Trophoblast cell (in vitro differentiated cells and primary cell): Measurements from ENCODE around the gene KIF16B.

Source experiments
- DNase-seq, 2 donors: peaks; one replicate each; pipeline ENCODE4 v3.0.0-alpha.2; 2016
- H2AFZ ChIP-seq: 2 replicates; pipeline ENCODE4 v1.6.1; 2013; ENCODE audit warnings: low read length, moderate library complexity, mild to moderate bottlenecking; ENCODE audit not compliant: insufficient read depth, poor library complexity
- H2AK5ac ChIP-seq: 2 replicates; pipeline ENCODE4 v1.6.1; 2013; ENCODE audit warnings: mild to moderate bottlenecking, low read length
- H2BK120ac ChIP-seq: 2 replicates; pipeline ENCODE4 v1.6.1; 2013; ENCODE audit warnings: low read length, mild to moderate bottlenecking, moderate library complexity; ENCODE audit not compliant: insufficient read depth, poor library complexity
- H2BK12ac ChIP-seq: 2 replicates; pipeline ENCODE4 v1.6.1; 2013; ENCODE audit warnings: mild to moderate bottlenecking, low read length, moderate library complexity
- H2BK5ac ChIP-seq: 2 replicates; pipeline ENCODE4 v1.6.1; 2013; ENCODE audit warnings: low read length, low read depth, moderate library complexity, mild to moderate bottlenecking; ENCODE audit not compliant: poor library complexity
- H3K14ac ChIP-seq: 2 replicates; pipeline ENCODE4 v1.6.1; 2013; ENCODE audit warnings: mild to moderate bottlenecking, low read length
- H3K18ac ChIP-seq: 2 replicates; pipeline ENCODE4 v1.6.1; 2013; ENCODE audit warnings: mild to moderate bottlenecking, low read length
- H3K23ac ChIP-seq: 2 replicates; pipeline ENCODE4 v1.6.1; 2013; ENCODE audit warnings: low read length
- H3K27ac ChIP-seq: 2 replicates; pipeline ENCODE4 v1.5.1; 2013; ENCODE audit warnings: low read depth, mild to moderate bottlenecking, inconsistent platforms, low read length, moderate library complexity
- H3K27me3 ChIP-seq: 2 replicates; pipeline ENCODE4 v1.6.1; 2013; ENCODE audit warnings: inconsistent platforms, mild to moderate bottlenecking, low read length, moderate library complexity; ENCODE audit not compliant: insufficient read depth
- H3K36me3 ChIP-seq, 2 experiments: 1 replicate in 1 of 2; 2 replicates in 1 of 2; pipeline ENCODE4 v1.6.1; 2013; ENCODE audit warnings: low read length in 2 of 2, mild to moderate bottlenecking in 2 of 2, moderate library complexity in 1 of 2; ENCODE audit not compliant: insufficient read depth in 2 of 2, control insufficient read depth in 1 of 2
- H3K4ac ChIP-seq: 2 replicates; pipeline ENCODE4 v1.6.1; 2013; ENCODE audit warnings: low read depth, mild to moderate bottlenecking, low read length, moderate library complexity
- H3K4me1 ChIP-seq, 2 experiments: 1 replicate in 1 of 2; 2 replicates in 1 of 2; pipeline ENCODE4 v1.6.1; 2013; ENCODE audit warnings: low read length in 2 of 2, mild to moderate bottlenecking in 2 of 2, moderate library complexity in 1 of 2; ENCODE audit not compliant: insufficient read depth in 2 of 2, control insufficient read depth in 1 of 2
- H3K4me2 ChIP-seq: 2 replicates; pipeline ENCODE4 v1.6.1; 2013; ENCODE audit warnings: inconsistent platforms, mild to moderate bottlenecking, low read length, moderate library complexity
- H3K4me3 ChIP-seq: 2 replicates; pipeline ENCODE4 v1.5.1; 2013; ENCODE audit warnings: mild to moderate bottlenecking, low read depth, low read length, inconsistent platforms
- H3K79me1 ChIP-seq: one replicate; pipeline ENCODE4 v1.6.1; 2013; ENCODE audit warnings: low read length
- H3K79me2 ChIP-seq: 2 replicates; pipeline ENCODE4 v1.6.1; 2013; ENCODE audit warnings: low read length, mild to moderate bottlenecking; ENCODE audit not compliant: control insufficient read depth, insufficient read depth, poor library complexity
- H3K9ac ChIP-seq: 2 replicates; pipeline ENCODE4 v1.6.1; 2013; ENCODE audit warnings: mild to moderate bottlenecking, low read length
- H3K9me3 ChIP-seq: 2 replicates; pipeline ENCODE4 v1.6.1; 2013; ENCODE audit warnings: low read depth, mild to moderate bottlenecking, control low read depth, inconsistent platforms, low read length; ENCODE audit not compliant: insufficient read depth
- H4K12ac ChIP-seq: 2 replicates; pipeline ENCODE4 v1.6.1; 2013; ENCODE audit warnings: low read depth, mild to moderate bottlenecking, low read length, moderate library complexity
- H4K8ac ChIP-seq: 2 replicates; pipeline ENCODE4 v1.6.1; 2013; ENCODE audit warnings: low read depth, mild to moderate bottlenecking, low read length, moderate library complexity
- H4K91ac ChIP-seq: one replicate; pipeline ENCODE4 v1.6.1; 2013; ENCODE audit warnings: low read depth, mild to moderate bottlenecking, low read length, moderate library complexity
- WGBS: extraction: QIAGEN DNeasy Blood & Tissue Kit; methylation state at CpG from one replicate; pipeline ENCODE4 v1.1.7; 2013; ENCODE audit warnings: missing lambda C conversion rate; ENCODE audit not compliant: insufficient read length, insufficient coverage; ENCODE audit errors: extremely low coverage; 5-methylcytosine and 5-hydroxymethylcytosine counted together

Gene KIF16B

DNA sequence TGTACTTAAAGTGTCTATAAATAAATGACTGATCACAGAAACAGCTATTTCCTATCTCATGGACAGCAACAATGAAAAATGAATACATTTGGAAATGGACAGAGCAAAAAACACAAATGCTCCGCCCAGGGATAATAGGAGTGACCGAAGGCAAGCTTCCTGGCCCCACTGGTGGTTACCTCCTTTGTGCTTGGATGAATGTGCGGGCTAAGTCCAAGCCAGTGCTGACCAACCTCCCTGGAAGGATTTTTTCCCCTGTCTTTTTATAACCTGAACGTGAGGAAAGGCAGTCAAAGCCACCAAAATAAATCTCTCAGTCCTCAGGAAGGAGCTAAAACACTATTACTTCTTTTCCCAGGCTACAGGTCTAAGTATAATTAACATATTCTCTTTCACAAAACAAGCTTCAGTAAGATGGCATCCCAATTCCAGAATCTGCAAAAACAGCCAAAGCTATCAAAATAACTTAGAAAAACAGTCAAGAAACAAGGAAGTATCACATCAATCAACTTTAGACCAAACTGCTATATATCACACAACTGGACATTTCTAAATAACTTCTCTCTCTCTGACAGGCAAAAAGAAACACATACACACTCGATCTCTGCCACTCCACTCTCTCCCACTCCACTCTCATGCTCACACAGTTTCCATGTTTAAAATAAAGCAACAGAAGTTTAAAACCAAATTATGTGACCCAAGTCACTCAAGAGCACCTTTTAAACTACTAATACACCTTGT is 10.0 kb downstream of the KIF16B start:
- Histone ChIP-seq H2BK12ac (no peak overlapping the region), H3K4me1 (no peaks in the 10 kb centered on the region), H2AK5ac (no peak overlapping the region), H4K12ac (no peak overlapping the region), H3K9ac (no peak overlapping the region), H3K9me3 (no peaks in the 10 kb centered on the region), H3K27ac (no peak overlapping the region), H3K4ac (no peak overlapping the region), H3K4me2 (no peak overlapping the region), H3K18ac (no peak overlapping the region), H4K8ac (no peak overlapping the region), H3K27me3 (no peaks in the 10 kb centered on the region), H2BK5ac (no peak overlapping the region), H3K36me3 (no peaks in the 10 kb centered on the region), H3K79me1 (no peaks in the 10 kb centered on the region), H3K14ac (no peak overlapping the region), H3K79me2 (no peaks in the 10 kb centered on the region), H4K91ac (no peak overlapping the region), H2BK120ac (no peak overlapping the region), H3K23ac (no peak overlapping the region), H3K4me3 (no peak overlapping the region), H2AFZ (no peak overlapping the region)
- no CpG with 5 or more reads among the region's 5 CpGs for WGBS
- DNase-seq: no peak

DNA sequence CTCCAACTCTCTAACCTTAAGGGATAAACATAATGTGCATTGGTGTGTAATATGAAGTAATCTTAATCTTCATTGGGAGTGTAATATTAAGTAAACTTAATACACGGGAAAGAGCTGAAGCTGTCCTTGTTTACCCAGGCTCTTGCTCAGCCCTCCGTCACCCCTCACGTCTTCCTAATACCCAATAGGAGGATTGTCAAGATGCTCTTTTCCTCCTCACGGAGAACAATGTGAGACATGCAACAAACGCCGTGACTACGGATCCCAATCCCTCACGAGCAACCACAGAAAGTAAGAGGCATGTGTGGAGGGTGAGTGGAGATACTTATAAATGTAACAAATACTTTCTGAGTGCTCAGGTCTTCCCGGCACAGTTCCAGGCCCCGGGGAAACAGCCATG is 11.0 kb downstream of the KIF16B start:
- H3K9ac ChIP-seq: no peak overlapping the region
- no peak overlapping the region for H3K14ac ChIP-seq
- WGBS: no CpG with 5 or more reads among the region's 10 CpGs
- H3K18ac ChIP-seq: no peak overlapping the region
- no peak overlapping the region for H4K12ac ChIP-seq
- H3K27ac ChIP-seq: no peak overlapping the region
- no peaks in the 10 kb centered on the region for H3K79me2 ChIP-seq
- no peaks in the 10 kb centered on the region for H3K79me1 ChIP-seq
- no peak overlapping the region for H3K4me3 ChIP-seq
- no peak overlapping the region for H3K23ac ChIP-seq
- no peak overlapping the region for H3K4me2 ChIP-seq
- H3K36me3 ChIP-seq: no peaks in the 10 kb centered on the region
- H4K91ac ChIP-seq: no peak overlapping the region
- no peaks in the 10 kb centered on the region for H3K27me3 ChIP-seq
- no peak overlapping the region for H2BK12ac ChIP-seq
- H2BK120ac ChIP-seq: no peak overlapping the region
- no peak overlapping the region for H3K4ac ChIP-seq
- DNase-seq: no peak
- no peak overlapping the region for H4K8ac ChIP-seq
- no peaks in the 10 kb centered on the region for H3K9me3 ChIP-seq
- no peak overlapping the region for H2BK5ac ChIP-seq
- no peaks in the 10 kb centered on the region for H3K4me1 ChIP-seq
- no peak overlapping the region for H2AFZ ChIP-seq
- H2AK5ac ChIP-seq: no peak overlapping the region

DNA sequence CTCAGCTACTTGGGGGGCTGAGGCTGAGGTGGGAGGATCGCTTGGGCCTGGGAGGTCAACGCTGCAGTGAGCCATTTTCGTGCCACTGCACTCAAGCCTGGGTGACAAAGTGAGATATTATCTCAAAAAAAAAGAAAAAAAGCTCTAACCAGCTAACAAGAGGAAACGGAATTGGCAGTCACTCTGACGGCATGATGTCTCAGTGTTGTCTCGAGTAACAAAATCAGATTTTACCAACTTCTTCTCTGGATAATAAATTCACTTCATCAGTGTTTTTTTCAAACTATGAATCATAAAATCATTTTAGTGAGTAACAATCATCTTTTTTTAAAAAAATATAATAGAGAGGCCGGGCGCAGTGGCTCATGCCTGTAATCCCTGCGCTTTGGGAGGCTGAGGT is 12.6 kb downstream of the KIF16B start:
- no peak for DNase-seq
- H3K18ac ChIP-seq: no peak overlapping the region
- H3K4ac ChIP-seq: no peak overlapping the region
- no peaks in the 10 kb centered on the region for H3K36me3 ChIP-seq
- no peaks in the 10 kb centered on the region for H3K4me1 ChIP-seq
- no peak overlapping the region for H2BK12ac ChIP-seq
- no peak overlapping the region for H4K8ac ChIP-seq
- no peak overlapping the region for H3K14ac ChIP-seq
- no peak overlapping the region for H3K4me2 ChIP-seq
- H3K79me1 ChIP-seq: no peaks in the 10 kb centered on the region
- WGBS: no CpG with 5 or more reads among the region's 9 CpGs
- H2AFZ ChIP-seq: no peak overlapping the region
- H2BK120ac ChIP-seq: no peak overlapping the region
- H3K79me2 ChIP-seq: peaks cover 2% of the 10 kb centered on the region
- no peak overlapping the region for H4K91ac ChIP-seq
- no peak overlapping the region for H3K4me3 ChIP-seq
- H4K12ac ChIP-seq: no peak overlapping the region
- H3K27ac ChIP-seq: no peak overlapping the region
- no peaks in the 10 kb centered on the region for H3K9me3 ChIP-seq
- no peaks in the 10 kb centered on the region for H3K27me3 ChIP-seq
- no peak overlapping the region for H3K9ac ChIP-seq
- no peak overlapping the region for H2BK5ac ChIP-seq
- H2AK5ac ChIP-seq: no peak overlapping the region
- no peak overlapping the region for H3K23ac ChIP-seq

DNA sequence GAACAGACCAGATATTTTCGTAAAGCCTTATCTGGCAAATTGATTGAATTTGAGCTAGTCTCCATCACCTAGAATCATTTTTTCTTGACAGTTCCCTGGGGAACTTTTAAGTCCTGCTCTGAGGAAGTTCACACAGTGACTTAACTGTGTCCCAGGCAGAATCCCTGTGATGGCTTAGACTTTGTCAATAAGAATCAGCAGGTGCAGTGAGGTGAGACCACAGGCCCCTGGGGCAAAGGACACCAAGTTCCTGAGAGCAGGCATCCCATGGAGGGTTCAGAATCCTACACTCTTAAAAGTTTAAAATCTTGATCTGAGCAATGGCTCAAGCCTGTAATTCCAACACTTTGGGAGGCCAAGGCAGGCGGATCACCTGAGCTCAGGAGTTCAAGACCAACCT is 13.0 kb downstream of the KIF16B start:
- Histone ChIP-seq H3K18ac (no peak overlapping the region), H4K8ac (no peak overlapping the region), H3K4me1 (no peaks in the 10 kb centered on the region), H3K4ac (no peak overlapping the region), H2BK12ac (no peak overlapping the region), H2AK5ac (no peak overlapping the region), H4K91ac (no peak overlapping the region), H3K27me3 (no peaks in the 10 kb centered on the region), H2BK120ac (no peak overlapping the region), H3K23ac (no peak overlapping the region), H3K4me2 (no peak overlapping the region), H3K9me3 (no peaks in the 10 kb centered on the region), H3K27ac (no peak overlapping the region), H3K9ac (no peak overlapping the region), H4K12ac (no peak overlapping the region), H2AFZ (no peak overlapping the region), H3K36me3 (no peaks in the 10 kb centered on the region), H3K79me1 (no peaks in the 10 kb centered on the region), H3K79me2 (peaks cover 2% of the 10 kb centered on the region), H3K4me3 (no peak overlapping the region), H2BK5ac (no peak overlapping the region), H3K14ac (no peak overlapping the region)
- no peak for DNase-seq
- WGBS: no CpG with 5 or more reads among the region's 2 CpGs
